ENCODE data around the gene CREB5. TPM values are rescaled to one million over a fixed set of nuclear protein-coding genes. Genes with fewer than 3 reads are reported as not detected.

CREB5 gene
- total RNA-seq, 1 experiment from 2014 or later, result 1.3 TPM

DNA sequence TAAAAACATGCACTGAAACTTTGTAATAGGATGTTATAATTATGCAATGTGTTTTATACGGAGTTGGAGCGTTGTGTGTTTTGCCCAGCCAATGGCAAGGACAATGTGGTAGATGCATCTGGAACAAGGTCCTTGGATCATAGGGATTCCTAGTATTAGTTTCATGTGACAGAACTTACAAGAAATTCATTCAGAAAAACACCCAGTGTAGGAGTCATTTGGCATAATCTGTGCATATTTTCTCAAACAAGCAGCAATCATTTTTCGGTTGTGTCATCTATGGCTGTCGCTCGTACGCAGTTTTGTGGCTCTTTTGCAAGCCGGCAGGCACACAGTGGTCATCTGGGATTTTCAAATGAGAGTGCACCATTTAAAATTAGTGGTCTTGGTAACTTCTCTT lies 19.8 kb downstream of the CREB5 start:
- no peak for ATAC-seq
- Mint-ChIP-seq H3K27me3 (ENCODE audit: low read depth) (no peaks in the 10 kb centered on the region), H3K27ac (no peak overlapping the region), H3K4me3 (no peak overlapping the region), H3K36me3 (no peaks in the 10 kb centered on the region), H3K9me3 (no peaks in the 10 kb centered on the region), H3K4me1 (peaks cover 54% of the 10 kb centered on the region)
- ChIA-PET POLR2A (no interaction called here), CTCF (no interaction called here)
- no peak for DNase-seq (ENCODE audit: low spot score)
- TF ChIP-seq ATF1 (CRISPR knock-in tag; IDR thresholded peaks at IDR 0.05) (no peak), NFATC4 (CRISPR knock-in tag; IDR thresholded peaks at IDR 0.05) (no peak), NFYB (CRISPR knock-in tag; conservative IDR thresholded peaks at IDR 0.05; ENCODE audit: low read depth) (no peak), ZNF232 (CRISPR knock-in tag; IDR thresholded peaks at IDR 0.05) (no peak), TCF7 (CRISPR knock-in tag; IDR thresholded peaks at IDR 0.05; ENCODE audit: low read depth) (no peak), FOXJ3 (CRISPR knock-in tag; IDR thresholded peaks at IDR 0.05; ENCODE audit: borderline replicate concordance) (no peak), ZSCAN18 (CRISPR knock-in tag; IDR thresholded peaks at IDR 0.05) (no peak), TP53 (CRISPR knock-in tag; IDR thresholded peaks at IDR 0.05) (no peak), ZNF416 (CRISPR knock-in tag; IDR thresholded peaks at IDR 0.05) (no peak), ZNF671 (CRISPR knock-in tag; IDR thresholded peaks at IDR 0.05) (no peak), IRF2 (CRISPR knock-in tag; IDR thresholded peaks at IDR 0.05; ENCODE audit: borderline replicate concordance, low read depth) (no peak), AFF4 (CRISPR knock-in tag; IDR thresholded peaks at IDR 0.05; ENCODE audit: borderline replicate concordance) (no peak), NR3C1 (CRISPR knock-in tag; conservative IDR thresholded peaks at IDR 0.05; ENCODE audit: low read depth) (no peak), CBFB (CRISPR knock-in tag; IDR thresholded peaks at IDR 0.05; ENCODE audit: low read depth) (no peak), RELA (CRISPR knock-in tag; IDR thresholded peaks at IDR 0.05; ENCODE audit: borderline replicate concordance) (no peak), HMGA2 (CRISPR knock-in tag; IDR thresholded peaks at IDR 0.05) (no peak)
- TF ChIP-seq, protein P1, sequence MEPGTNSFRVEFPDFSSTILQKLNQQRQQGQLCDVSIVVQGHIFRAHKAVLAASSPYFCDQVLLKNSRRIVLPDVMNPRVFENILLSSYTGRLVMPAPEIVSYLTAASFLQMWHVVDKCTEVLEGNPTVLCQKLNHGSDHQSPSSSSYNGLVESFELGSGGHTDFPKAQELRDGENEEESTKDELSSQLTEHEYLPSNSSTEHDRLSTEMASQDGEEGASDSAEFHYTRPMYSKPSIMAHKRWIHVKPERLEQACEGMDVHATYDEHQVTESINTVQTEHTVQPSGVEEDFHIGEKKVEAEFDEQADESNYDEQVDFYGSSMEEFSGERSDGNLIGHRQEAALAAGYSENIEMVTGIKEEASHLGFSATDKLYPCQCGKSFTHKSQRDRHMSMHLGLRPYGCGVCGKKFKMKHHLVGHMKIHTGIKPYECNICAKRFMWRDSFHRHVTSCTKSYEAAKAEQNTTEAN (CRISPR knock-in tag; IDR thresholded peaks at IDR 0.05), result no peak
- TF ChIP-seq, protein P2, sequence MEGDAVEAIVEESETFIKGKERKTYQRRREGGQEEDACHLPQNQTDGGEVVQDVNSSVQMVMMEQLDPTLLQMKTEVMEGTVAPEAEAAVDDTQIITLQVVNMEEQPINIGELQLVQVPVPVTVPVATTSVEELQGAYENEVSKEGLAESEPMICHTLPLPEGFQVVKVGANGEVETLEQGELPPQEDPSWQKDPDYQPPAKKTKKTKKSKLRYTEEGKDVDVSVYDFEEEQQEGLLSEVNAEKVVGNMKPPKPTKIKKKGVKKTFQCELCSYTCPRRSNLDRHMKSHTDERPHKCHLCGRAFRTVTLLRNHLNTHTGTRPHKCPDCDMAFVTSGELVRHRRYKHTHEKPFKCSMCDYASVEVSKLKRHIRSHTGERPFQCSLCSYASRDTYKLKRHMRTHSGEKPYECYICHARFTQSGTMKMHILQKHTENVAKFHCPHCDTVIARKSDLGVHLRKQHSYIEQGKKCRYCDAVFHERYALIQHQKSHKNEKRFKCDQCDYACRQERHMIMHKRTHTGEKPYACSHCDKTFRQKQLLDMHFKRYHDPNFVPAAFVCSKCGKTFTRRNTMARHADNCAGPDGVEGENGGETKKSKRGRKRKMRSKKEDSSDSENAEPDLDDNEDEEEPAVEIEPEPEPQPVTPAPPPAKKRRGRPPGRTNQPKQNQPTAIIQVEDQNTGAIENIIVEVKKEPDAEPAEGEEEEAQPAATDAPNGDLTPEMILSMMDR (IDR thresholded peaks at IDR 0.05), result no peak
- TF ChIP-seq, protein P3, sequence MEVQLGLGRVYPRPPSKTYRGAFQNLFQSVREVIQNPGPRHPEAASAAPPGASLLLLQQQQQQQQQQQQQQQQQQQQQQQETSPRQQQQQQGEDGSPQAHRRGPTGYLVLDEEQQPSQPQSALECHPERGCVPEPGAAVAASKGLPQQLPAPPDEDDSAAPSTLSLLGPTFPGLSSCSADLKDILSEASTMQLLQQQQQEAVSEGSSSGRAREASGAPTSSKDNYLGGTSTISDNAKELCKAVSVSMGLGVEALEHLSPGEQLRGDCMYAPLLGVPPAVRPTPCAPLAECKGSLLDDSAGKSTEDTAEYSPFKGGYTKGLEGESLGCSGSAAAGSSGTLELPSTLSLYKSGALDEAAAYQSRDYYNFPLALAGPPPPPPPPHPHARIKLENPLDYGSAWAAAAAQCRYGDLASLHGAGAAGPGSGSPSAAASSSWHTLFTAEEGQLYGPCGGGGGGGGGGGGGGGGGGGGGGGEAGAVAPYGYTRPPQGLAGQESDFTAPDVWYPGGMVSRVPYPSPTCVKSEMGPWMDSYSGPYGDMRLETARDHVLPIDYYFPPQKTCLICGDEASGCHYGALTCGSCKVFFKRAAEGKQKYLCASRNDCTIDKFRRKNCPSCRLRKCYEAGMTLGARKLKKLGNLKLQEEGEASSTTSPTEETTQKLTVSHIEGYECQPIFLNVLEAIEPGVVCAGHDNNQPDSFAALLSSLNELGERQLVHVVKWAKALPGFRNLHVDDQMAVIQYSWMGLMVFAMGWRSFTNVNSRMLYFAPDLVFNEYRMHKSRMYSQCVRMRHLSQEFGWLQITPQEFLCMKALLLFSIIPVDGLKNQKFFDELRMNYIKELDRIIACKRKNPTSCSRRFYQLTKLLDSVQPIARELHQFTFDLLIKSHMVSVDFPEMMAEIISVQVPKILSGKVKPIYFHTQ (CRISPR knock-in tag; IDR thresholded peaks at IDR 0.05), result no peak
